ENCODE data around the gene KRT4. TPM values are rescaled to one million over a fixed set of nuclear protein-coding genes. Genes with fewer than 3 reads are reported as not detected.

Gene KRT4
- polyA plus RNA-seq, 2 of the 4 experiments (the other 2 are of a cell fraction) = 2.1 to 12.8 TPM

- FAIRE-seq (no peak), ATAC-seq (no peak), DNase-seq (ENCODE audit: low read depth in 1 of 2, low spot score in 1 of 2) (no peak)
- H3K27ac ChIP-seq = no peak overlapping the region
- 90% methylated on average over 1 of the region's 1 CpG for WGBS (ENCODE audit: missing lambda C conversion rate)
- H3K4me2 ChIP-seq = no peak overlapping the region
- H3K4me3 ChIP-seq = no peak overlapping the region
- TF ChIP-seq, protein P1, sequence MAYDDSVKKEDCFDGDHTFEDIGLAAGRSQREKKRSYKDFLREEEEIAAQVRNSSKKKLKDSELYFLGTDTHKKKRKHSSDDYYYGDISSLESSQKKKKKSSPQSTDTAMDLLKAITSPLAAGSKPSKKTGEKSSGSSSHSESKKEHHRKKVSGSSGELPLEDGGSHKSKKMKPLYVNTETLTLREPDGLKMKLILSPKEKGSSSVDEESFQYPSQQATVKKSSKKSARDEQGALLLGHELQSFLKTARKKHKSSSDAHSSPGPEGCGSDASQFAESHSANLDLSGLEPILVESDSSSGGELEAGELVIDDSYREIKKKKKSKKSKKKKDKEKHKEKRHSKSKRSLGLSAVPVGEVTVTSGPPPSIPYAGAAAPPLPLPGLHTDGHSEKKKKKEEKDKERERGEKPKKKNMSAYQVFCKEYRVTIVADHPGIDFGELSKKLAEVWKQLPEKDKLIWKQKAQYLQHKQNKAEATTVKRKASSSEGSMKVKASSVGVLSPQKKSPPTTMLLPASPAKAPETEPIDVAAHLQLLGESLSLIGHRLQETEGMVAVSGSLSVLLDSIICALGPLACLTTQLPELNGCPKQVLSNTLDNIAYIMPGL (CRISPR knock-in tag; IDR thresholded peaks at IDR 0.05; ENCODE audit: borderline replicate concordance) = no peak
- no peaks in the 10 kb centered on the region for H3K9me3 ChIP-seq
- H3K4me1 ChIP-seq = peaks cover 9% of the 10 kb centered on the region
- CTCF ChIA-PET = interaction anchor here (0.9 to 1.5 kb wide), 2 partner anchors 20 to 725 kb away, joined by 3 read pairs; no protein-coding TSS in a partner anchor
- POLR2A ChIA-PET = no interaction called here
Observed at GRCh38 chr12:52845946-52846345, 32.0 kb upstream of the KRT4 start.

GRCh38 chr12:52844386-52844785, 30.5 kb upstream of the KRT4 start:
- H3K4me1 ChIP-seq = peaks cover 9% of the 10 kb centered on the region
- ChIA-PET CTCF (interaction anchor here (0.7 to 0.9 kb wide), 3 partner anchors 21 to 505 kb away, joined by 3 to 5 read pairs (median 3); no protein-coding TSS in a partner anchor), POLR2A (no interaction called here)
- DNase-seq (ENCODE audit: low read depth in 1 of 2, low spot score in 1 of 2) (no peak), FAIRE-seq (no peak), ATAC-seq (no peak)
- WGBS (ENCODE audit: missing lambda C conversion rate) = 92% methylated on average over 10 of the region's 11 CpGs
- no peak overlapping the region for H3K4me2 ChIP-seq
- no peaks in the 10 kb centered on the region for H3K9me3 ChIP-seq
- H3K4me3 ChIP-seq = no peak overlapping the region
- TF ChIP-seq ESRRA (IDR thresholded peaks at IDR 0.05; ENCODE audit: borderline replicate concordance, low read length) (no peak), CTCF (IDR thresholded peaks at IDR 0.05) (no peak), HOXA7 (CRISPR knock-in tag; IDR thresholded peaks at IDR 0.05) (no peak), NR3C1 (IDR thresholded peaks at IDR 0.05) (no peak), TFCP2L1 (CRISPR knock-in tag; IDR thresholded peaks at IDR 0.05) (no peak)
- TF ChIP-seq, protein P2, sequence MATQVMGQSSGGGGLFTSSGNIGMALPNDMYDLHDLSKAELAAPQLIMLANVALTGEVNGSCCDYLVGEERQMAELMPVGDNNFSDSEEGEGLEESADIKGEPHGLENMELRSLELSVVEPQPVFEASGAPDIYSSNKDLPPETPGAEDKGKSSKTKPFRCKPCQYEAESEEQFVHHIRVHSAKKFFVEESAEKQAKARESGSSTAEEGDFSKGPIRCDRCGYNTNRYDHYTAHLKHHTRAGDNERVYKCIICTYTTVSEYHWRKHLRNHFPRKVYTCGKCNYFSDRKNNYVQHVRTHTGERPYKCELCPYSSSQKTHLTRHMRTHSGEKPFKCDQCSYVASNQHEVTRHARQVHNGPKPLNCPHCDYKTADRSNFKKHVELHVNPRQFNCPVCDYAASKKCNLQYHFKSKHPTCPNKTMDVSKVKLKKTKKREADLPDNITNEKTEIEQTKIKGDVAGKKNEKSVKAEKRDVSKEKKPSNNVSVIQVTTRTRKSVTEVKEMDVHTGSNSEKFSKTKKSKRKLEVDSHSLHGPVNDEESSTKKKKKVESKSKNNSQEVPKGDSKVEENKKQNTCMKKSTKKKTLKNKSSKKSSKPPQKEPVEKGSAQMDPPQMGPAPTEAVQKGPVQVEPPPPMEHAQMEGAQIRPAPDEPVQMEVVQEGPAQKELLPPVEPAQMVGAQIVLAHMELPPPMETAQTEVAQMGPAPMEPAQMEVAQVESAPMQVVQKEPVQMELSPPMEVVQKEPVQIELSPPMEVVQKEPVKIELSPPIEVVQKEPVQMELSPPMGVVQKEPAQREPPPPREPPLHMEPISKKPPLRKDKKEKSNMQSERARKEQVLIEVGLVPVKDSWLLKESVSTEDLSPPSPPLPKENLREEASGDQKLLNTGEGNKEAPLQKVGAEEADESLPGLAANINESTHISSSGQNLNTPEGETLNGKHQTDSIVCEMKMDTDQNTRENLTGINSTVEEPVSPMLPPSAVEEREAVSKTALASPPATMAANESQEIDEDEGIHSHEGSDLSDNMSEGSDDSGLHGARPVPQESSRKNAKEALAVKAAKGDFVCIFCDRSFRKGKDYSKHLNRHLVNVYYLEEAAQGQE (IDR thresholded peaks at IDR 0.05) = no peak
- no peak overlapping the region for H3K27ac ChIP-seq

DNA sequence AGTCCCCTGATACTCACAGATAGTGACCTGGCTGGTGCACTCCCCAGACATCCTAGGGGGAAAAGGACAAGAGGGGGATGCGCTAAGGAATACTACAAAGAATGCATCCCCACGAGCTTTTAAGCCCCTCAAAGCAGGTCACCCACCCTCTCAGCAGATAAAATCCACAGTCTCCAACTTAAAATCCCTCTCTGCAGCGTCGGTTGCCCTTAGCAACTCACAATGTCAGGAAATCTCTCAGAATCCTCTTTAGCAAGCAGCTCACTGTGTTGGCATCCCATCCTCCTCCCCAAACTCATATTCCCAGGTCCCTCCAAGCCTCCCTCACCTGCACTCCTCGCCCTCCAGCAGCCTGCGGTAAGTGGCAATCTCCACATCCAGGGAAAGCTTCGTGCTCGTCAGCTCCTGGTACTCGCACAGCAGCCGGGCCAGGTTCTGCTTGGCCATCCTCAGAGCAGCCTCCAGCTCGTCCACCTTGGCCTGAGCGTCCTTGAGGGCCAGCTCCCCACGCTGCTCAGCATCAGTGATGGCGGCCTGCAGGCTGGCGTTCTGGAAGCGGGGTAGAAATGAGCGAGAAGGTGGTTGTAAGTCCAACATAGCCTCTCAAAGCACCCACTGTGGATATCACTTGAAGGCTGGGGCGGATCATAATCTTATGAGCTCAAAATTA, 25.7 kb upstream of the KRT4 start:
- 81% methylated on average over 18 of the region's 18 CpGs for WGBS (ENCODE audit: missing lambda C conversion rate)
- Histone ChIP-seq H3K4me2 (no peak overlapping the region), H3K9me3 (no peaks in the 10 kb centered on the region), H3K4me3 (no peak overlapping the region), H3K27ac (no peak overlapping the region), H3K4me1 (peaks cover 13% of the 10 kb centered on the region; the same call in 2 of the 3 replicates)
- ATAC-seq = no peak
- FAIRE-seq = no peak
- no peak for DNase-seq (ENCODE audit: low read depth in 1 of 2, low spot score in 1 of 2)
- ChIA-PET POLR2A (no interaction called here), CTCF (interaction anchor here (0.7 to 2.0 kb wide), 5 partner anchors 20 to 465 kb away, joined by 3 to 4 read pairs (median 3); no protein-coding TSS in a partner anchor)
- no peak for TF ChIP-seq CTCF (IDR thresholded peaks at IDR 0.05)
- no peak for TF ChIP-seq EHMT2 (IDR thresholded peaks at IDR 0.05; ENCODE audit: low read depth)
- no peak for TF ChIP-seq HOXB5 (CRISPR knock-in tag; IDR thresholded peaks at IDR 0.05)
- TF ChIP-seq MAZ (IDR thresholded peaks at IDR 0.05; ENCODE audit: borderline replicate concordance, low read depth, low read length) = no peak
- no peak for TF ChIP-seq KDM5A (IDR thresholded peaks at IDR 0.05)
- no peak for TF ChIP-seq TP53 (CRISPR knock-in tag; IDR thresholded peaks at IDR 0.05)

All from A549 (cell line).